GM12872 (cell line): ENCODE data around the gene COPS3.

Experiments
- CTCF ChIP-seq: IDR thresholded peaks from 3 replicates; pipeline ENCODE4 v1.5.1; 2011; ENCODE audit warnings: low read depth, mild to moderate bottlenecking, low read length, moderate library complexity; ENCODE audit not compliant: insufficient read depth

Gene COPS3

GRCh38 chr17:17220529-17220928, 60.5 kb downstream of the COPS3 start:
- TF ChIP-seq CTCF: no peak

GRCh38 chr17:17217995-17218394, 63.1 kb downstream of the COPS3 start:
- TF ChIP-seq CTCF: no peak

GRCh38 chr17:17216776-17217175, 64.3 kb downstream of the COPS3 start:
- TF ChIP-seq CTCF: 0 out of 3 replicates have a peak, but pooled peaks have one; percentile 14

GRCh38 chr17:17216236-17216635, 64.8 kb downstream of the COPS3 start:
- TF ChIP-seq CTCF: no peak

- no peak for TF ChIP-seq CTCF
Observed at GRCh38 chr17:17215575-17215974, 65.5 kb downstream of the COPS3 start.

- TF ChIP-seq CTCF: no peak
Observed at GRCh38 chr17:17214646-17215436, 66.2 kb downstream of the COPS3 start.

- TF ChIP-seq CTCF: no peak
Observed at GRCh38 chr17:17213775-17214174, 67.3 kb downstream of the COPS3 start.
